ENCODE results near the gene TRPM2. TPM values are rescaled to one million over a fixed set of nuclear protein-coding genes. Genes with fewer than 3 reads are reported as not detected.

Gene TRPM2
- total and polyA plus RNA-seq, 4 experiments from 2014 or later = 0.37 to 1.7 (median 1.3) TPM; not detected in 1

GRCh38 chr21:44449473-44450363 lies 96.3 kb downstream of the TRPM2 start:
- Histone ChIP-seq H3K27me3 (ENCODE audit: insufficient read depth, low read length) (no peaks in the 10 kb centered on the region), H3K27ac (ENCODE audit: low read depth, low read length) (no peak overlapping the region), H3K9me3 (ENCODE audit: control insufficient read depth in 1 of 2, low read length in 2 of 2) (no peaks in the 10 kb centered on the region), H3K4me1 (ENCODE audit: insufficient read depth, low read length) (peaks cover 2% of the 10 kb centered on the region), H3K4me3 (ENCODE audit: low read length in 2 of 2) (no peak overlapping the region), H3K36me3 (ENCODE audit: insufficient read depth, low read length) (no peaks in the 10 kb centered on the region)
- CTCF ChIA-PET (ENCODE audit: partially characterized antibody) = no interaction called here
- Mint-ChIP-seq H3K27me3 (peaks cover 3 to 12% of the 10 kb centered on the region in 2 donors), H3K36me3 (no peaks in the 10 kb centered on the region), H3K27ac (no peak overlapping the region), H3K4me1 (peaks cover 0 to 7% (median 5%) of the 10 kb centered on the region in 4 donors), H3K4me3 (no peak overlapping the region), H3K9me3 (peaks cover 0 to 19% (median 1%) of the 10 kb centered on the region in 8 donors)
- DNase-seq = no peak
- POLR2A ChIA-PET (ENCODE audit: partially characterized antibody) = no interaction called here
- intact Hi-C loops (cut with micrococcal nuclease) = no loop called here

GRCh38 chr21:44450402-44450801 lies 97.0 kb downstream of the TRPM2 start:
- H3K36me3 ChIP-seq (ENCODE audit: insufficient read depth, low read length) = no peaks in the 10 kb centered on the region
- H3K4me3 Mint-ChIP-seq = no peak overlapping the region
- no peak for DNase-seq
- H3K27me3 Mint-ChIP-seq = peaks cover 3 to 12% of the 10 kb centered on the region in 2 donors
- no peaks in the 10 kb centered on the region for H3K36me3 Mint-ChIP-seq
- peaks cover 5% of the 10 kb centered on the region for H3K4me1 ChIP-seq (ENCODE audit: insufficient read depth, low read length)
- ChIA-PET POLR2A (ENCODE audit: partially characterized antibody) (no interaction called here), CTCF (ENCODE audit: partially characterized antibody) (no interaction called here)
- no peak overlapping the region for H3K27ac ChIP-seq (ENCODE audit: low read depth, low read length)
- H3K4me3 ChIP-seq (ENCODE audit: low read length in 2 of 2) = no peak overlapping the region
- intact Hi-C loops (cut with micrococcal nuclease) = no loop called here
- peaks cover 0 to 9% (median 7%) of the 10 kb centered on the region in 4 donors for H3K4me1 Mint-ChIP-seq
- no peak overlapping the region for H3K27ac Mint-ChIP-seq
- H3K9me3 Mint-ChIP-seq = peaks cover 0 to 19% (median 1%) of the 10 kb centered on the region in 8 donors
- no peaks in the 10 kb centered on the region for H3K27me3 ChIP-seq (ENCODE audit: insufficient read depth, low read length)
- no peaks in the 10 kb centered on the region for H3K9me3 ChIP-seq (ENCODE audit: control insufficient read depth in 1 of 2, low read length in 2 of 2)

- H3K4me1 ChIP-seq (ENCODE audit: insufficient read depth, low read length) = peaks cover 7% of the 10 kb centered on the region
- no peaks in the 10 kb centered on the region for H3K9me3 ChIP-seq (ENCODE audit: control insufficient read depth in 1 of 2, low read length in 2 of 2)
- H3K27ac ChIP-seq (ENCODE audit: low read depth, low read length) = no peak overlapping the region
- H3K36me3 ChIP-seq (ENCODE audit: insufficient read depth, low read length) = no peaks in the 10 kb centered on the region
- Mint-ChIP-seq H3K27ac (no peak overlapping the region), H3K9me3 (peaks cover 0 to 19% (median 1%) of the 10 kb centered on the region in 8 donors), H3K27me3 (peaks cover 3 to 12% of the 10 kb centered on the region in 2 donors), H3K4me1 (peaks cover 0 to 11% (median 7%) of the 10 kb centered on the region in 4 donors), H3K36me3 (no peaks in the 10 kb centered on the region), H3K4me3 (no peak overlapping the region)
- no peaks in the 10 kb centered on the region for H3K27me3 ChIP-seq (ENCODE audit: insufficient read depth, low read length)
- intact Hi-C loops (cut with micrococcal nuclease) = no loop called here
- ChIA-PET POLR2A (ENCODE audit: partially characterized antibody) (no interaction called here), CTCF (ENCODE audit: partially characterized antibody) (no interaction called here)
- no peak for DNase-seq
- no peak overlapping the region for H3K4me3 ChIP-seq (ENCODE audit: low read length in 2 of 2)
These were observed 97.6 kb downstream of the TRPM2 start for GRCh38 chr21:44450999-44451398.

GRCh38 chr21:44453120-44453519 lies 99.7 kb downstream of the TRPM2 start:
- ChIA-PET CTCF (ENCODE audit: partially characterized antibody) (no interaction called here), POLR2A (ENCODE audit: partially characterized antibody) (no interaction called here)
- Histone ChIP-seq H3K4me1 (ENCODE audit: insufficient read depth, low read length) (peaks cover 13% of the 10 kb centered on the region), H3K27me3 (ENCODE audit: insufficient read depth, low read length) (no peaks in the 10 kb centered on the region), H3K36me3 (ENCODE audit: insufficient read depth, low read length) (no peaks in the 10 kb centered on the region), H3K9me3 (ENCODE audit: control insufficient read depth in 1 of 2, low read length in 2 of 2) (no peaks in the 10 kb centered on the region), H3K4me3 (ENCODE audit: low read length in 2 of 2) (no peak overlapping the region), H3K27ac (ENCODE audit: low read depth, low read length) (no peak overlapping the region)
- Mint-ChIP-seq H3K9me3 (peaks cover 0 to 19% (median 1%) of the 10 kb centered on the region in 8 donors), H3K27ac (peak overlapping the region in 1 of 7 donors; percentile 53), H3K27me3 (peaks cover 3 to 4% of the 10 kb centered on the region in 2 donors), H3K4me3 (peak overlapping the region in 2 of 8 donors; percentile 2 to 29), H3K4me1 (peaks cover 0 to 18% (median 7%) of the 10 kb centered on the region in 4 donors), H3K36me3 (no peaks in the 10 kb centered on the region)
- intact Hi-C loops (cut with micrococcal nuclease) = no loop called here
- DNase-seq = no peak

GRCh38 chr21:44454058-44454457 lies 100.6 kb downstream of the TRPM2 start:
- Histone ChIP-seq H3K27ac (ENCODE audit: low read depth, low read length) (no peak overlapping the region), H3K4me3 (ENCODE audit: low read length in 2 of 2) (no peak overlapping the region), H3K36me3 (ENCODE audit: insufficient read depth, low read length) (no peaks in the 10 kb centered on the region), H3K9me3 (ENCODE audit: control insufficient read depth in 1 of 2, low read length in 2 of 2) (no peaks in the 10 kb centered on the region), H3K4me1 (ENCODE audit: insufficient read depth, low read length) (peaks cover 13% of the 10 kb centered on the region), H3K27me3 (ENCODE audit: insufficient read depth, low read length) (no peaks in the 10 kb centered on the region)
- DNase-seq = no peak
- POLR2A ChIA-PET (ENCODE audit: partially characterized antibody) = interaction anchor here (1.2 kb wide), 1 partner anchor 115 kb away, joined by 3 read pairs; the partner anchor contains the start of gene CFAP410
- CTCF ChIA-PET (ENCODE audit: partially characterized antibody) = no interaction called here
- peaks cover 0 to 19% (median 1%) of the 10 kb centered on the region in 8 donors for H3K9me3 Mint-ChIP-seq
- H3K27ac Mint-ChIP-seq = peak overlapping the region in 6 of 7 donors; percentile 4 to 88 (median 50)
- peaks cover 0 to 18% (median 7%) of the 10 kb centered on the region in 4 donors for H3K4me1 Mint-ChIP-seq
- H3K27me3 Mint-ChIP-seq = peaks cover 3% of the 10 kb centered on the region in 2 donors
- peak overlapping the region; percentile 44 to 81 (median 71) for H3K4me3 Mint-ChIP-seq
- intact Hi-C loops (cut with micrococcal nuclease) = no loop called here
- H3K36me3 Mint-ChIP-seq = no peaks in the 10 kb centered on the region

- CTCF ChIA-PET (ENCODE audit: partially characterized antibody) = no interaction called here
These were observed 101.5 kb downstream of the TRPM2 start, which contains the start of gene LRRC3 for GRCh38 chr21:44454747-44455523. Gene LRRC3, plus strand, starts transcription at chr21:44455510. Its CDS starts 1,135 bp downstream, at chr21:44456645.

More at GRCh38 chr21:44454747-44455523, 101.5 kb downstream of the TRPM2 start, which contains the start of gene LRRC3:
- peak; percentile 71 to 85 (median 80) for DNase-seq
- Histone ChIP-seq H3K4me1 (ENCODE audit: insufficient read depth, low read length) (peaks cover 13% of the 10 kb centered on the region), H3K27ac (ENCODE audit: low read depth, low read length) (no peak within 1 kb of the TSS), H3K9me3 (ENCODE audit: control insufficient read depth in 1 of 2, low read length in 2 of 2) (no peaks in the 10 kb centered on the region), H3K27me3 (ENCODE audit: insufficient read depth, low read length) (no peaks in the 10 kb centered on the region), H3K4me3 (ENCODE audit: low read length in 2 of 2) (peak within 1 kb of the TSS; percentile 11 to 55), H3K36me3 (ENCODE audit: insufficient read depth, low read length) (no peaks in the 10 kb centered on the region)
- Mint-ChIP-seq H3K36me3 (no peaks in the 10 kb centered on the region), H3K27me3 (peaks cover 2% of the 10 kb centered on the region in 2 donors), H3K4me3 (peak within 1 kb of the TSS; percentile 73 to 86 (median 78)), H3K9me3 (peaks cover 0 to 19% (median 1%) of the 10 kb centered on the region in 8 donors), H3K27ac (peak within 1 kb of the TSS; percentile 4 to 88 (median 53)), H3K4me1 (peaks cover 0 to 18% (median 7%) of the 10 kb centered on the region in 4 donors)
- intact Hi-C loops (cut with micrococcal nuclease) = loop anchor here (1.0 kb wide), 1 partner anchor 116 kb away; the partner anchor contains the start of gene CFAP410
- POLR2A ChIA-PET (ENCODE audit: partially characterized antibody) = interaction anchor here (1.2 kb wide), 1 partner anchor 116 kb away, joined by 3 read pairs; the partner anchor contains the start of gene CFAP410
